Mesothelial cell of epicardium (in vitro differentiated cells): ENCODE measurements around the gene ACTRT2. TPM values are rescaled to one million over a fixed set of nuclear protein-coding genes. Genes with fewer than 3 reads are reported as not detected.

Experiments
- DNase-seq, 2 experiments: peaks; one replicate each; pipeline ENCODE4 v3.0.0; 2021; ENCODE audit warnings: low spot score in 2 of 2; ENCODE audit not compliant: unreplicated experiment in 2 of 2
- H3K27ac Mint-ChIP-seq: 2 replicates; pipeline ENCODE4 v1.8.0; 2021; ENCODE audit warnings: mixed read lengths
- H3K27me3 Mint-ChIP-seq: 2 replicates; pipeline ENCODE4 v1.8.0; 2021; ENCODE audit warnings: low read depth, mixed read lengths
- H3K36me3 Mint-ChIP-seq: 2 replicates; pipeline ENCODE4 v1.8.0; 2021; ENCODE audit warnings: mixed read lengths
- H3K4me1 Mint-ChIP-seq: 2 replicates; pipeline ENCODE4 v1.8.0; 2021; ENCODE audit warnings: mixed read lengths
- H3K4me3 Mint-ChIP-seq: 2 replicates; pipeline ENCODE4 v1.8.0; 2021; ENCODE audit warnings: mild to moderate bottlenecking, moderate library complexity, mixed read lengths
- H3K9me3 Mint-ChIP-seq: 2 replicates; pipeline ENCODE4 v1.8.0; 2021; ENCODE audit warnings: mixed read lengths
- total RNA-seq: library from RNA; stranded (reverse); gene quantifications from 3 replicates; pipeline ENCODE4 v1.2.1, GENCODE V29; 2021
- TF ChIP-seq, protein P1 (sequence below): fragments of 200-600 bp; sonication (generic); IDR thresholded peaks from one replicate; pipeline ENCODE4 v1.5.0; 2021; ENCODE audit warnings: antibody characterized with exemption; ENCODE audit not compliant: unreplicated experiment

Gene ACTRT2
- total RNA-seq, 1 donor from 2014 or later, result not detected

- H3K36me3 Mint-ChIP-seq, result no peaks in the 10 kb centered on the region
- TF ChIP-seq, protein P1, sequence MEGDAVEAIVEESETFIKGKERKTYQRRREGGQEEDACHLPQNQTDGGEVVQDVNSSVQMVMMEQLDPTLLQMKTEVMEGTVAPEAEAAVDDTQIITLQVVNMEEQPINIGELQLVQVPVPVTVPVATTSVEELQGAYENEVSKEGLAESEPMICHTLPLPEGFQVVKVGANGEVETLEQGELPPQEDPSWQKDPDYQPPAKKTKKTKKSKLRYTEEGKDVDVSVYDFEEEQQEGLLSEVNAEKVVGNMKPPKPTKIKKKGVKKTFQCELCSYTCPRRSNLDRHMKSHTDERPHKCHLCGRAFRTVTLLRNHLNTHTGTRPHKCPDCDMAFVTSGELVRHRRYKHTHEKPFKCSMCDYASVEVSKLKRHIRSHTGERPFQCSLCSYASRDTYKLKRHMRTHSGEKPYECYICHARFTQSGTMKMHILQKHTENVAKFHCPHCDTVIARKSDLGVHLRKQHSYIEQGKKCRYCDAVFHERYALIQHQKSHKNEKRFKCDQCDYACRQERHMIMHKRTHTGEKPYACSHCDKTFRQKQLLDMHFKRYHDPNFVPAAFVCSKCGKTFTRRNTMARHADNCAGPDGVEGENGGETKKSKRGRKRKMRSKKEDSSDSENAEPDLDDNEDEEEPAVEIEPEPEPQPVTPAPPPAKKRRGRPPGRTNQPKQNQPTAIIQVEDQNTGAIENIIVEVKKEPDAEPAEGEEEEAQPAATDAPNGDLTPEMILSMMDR, result no peak
- H3K9me3 Mint-ChIP-seq, result peaks cover 9% of the 10 kb centered on the region
- H3K27me3 Mint-ChIP-seq, result peaks cover 74% of the 10 kb centered on the region
- no peak for DNase-seq
- no peaks in the 10 kb centered on the region for H3K4me1 Mint-ChIP-seq
- H3K4me3 Mint-ChIP-seq, result no peak overlapping the region
- H3K27ac Mint-ChIP-seq, result no peak overlapping the region
These were observed 33.8 kb downstream of the ACTRT2 start for GRCh38 chr1:3055051-3055450.

- H3K9me3 Mint-ChIP-seq, result peaks cover 9% of the 10 kb centered on the region
- no peaks in the 10 kb centered on the region for H3K4me1 Mint-ChIP-seq
- peaks cover 87% of the 10 kb centered on the region for H3K27me3 Mint-ChIP-seq
- no peak overlapping the region for H3K4me3 Mint-ChIP-seq
- no peak for DNase-seq
- H3K27ac Mint-ChIP-seq, result no peak overlapping the region
- TF ChIP-seq, protein P1, result no peak
- H3K36me3 Mint-ChIP-seq, result no peaks in the 10 kb centered on the region
These were observed 35.4 kb downstream of the ACTRT2 start for GRCh38 chr1:3056641-3057040.

GRCh38 chr1:3058263-3059030, 37.2 kb downstream of the ACTRT2 start:
- DNase-seq, result peak in 1 of 2 experiments; percentile 29
- Mint-ChIP-seq H3K4me1 (no peaks in the 10 kb centered on the region), H3K27me3 (peaks cover 96% of the 10 kb centered on the region), H3K9me3 (peaks cover 4% of the 10 kb centered on the region), H3K4me3 (no peak overlapping the region), H3K27ac (no peak overlapping the region), H3K36me3 (no peaks in the 10 kb centered on the region)
- TF ChIP-seq, protein P1, result no peak

DNA sequence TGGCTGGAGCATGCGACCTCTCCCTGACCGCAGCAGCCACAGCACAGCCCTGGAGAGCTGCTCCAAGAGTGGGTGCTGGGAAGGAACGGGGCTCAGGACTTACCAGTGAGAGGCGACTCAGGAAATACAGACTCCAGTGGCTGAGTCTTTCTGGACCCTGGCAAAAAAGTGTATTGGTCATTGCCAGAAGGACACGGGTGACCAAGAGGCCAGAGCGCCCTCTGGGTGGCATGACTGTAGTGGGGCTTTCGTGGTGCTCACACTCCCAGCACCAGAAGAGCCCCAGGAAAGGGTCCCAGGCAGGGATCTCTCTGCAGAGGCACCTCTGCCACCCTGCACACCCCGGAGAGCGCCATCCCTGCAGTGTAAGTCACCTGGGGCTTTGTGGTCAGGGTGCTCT, 38.9 kb downstream of the ACTRT2 start:
- TF ChIP-seq, protein P1, result no peak
- DNase-seq, result peak in 1 of 2 experiments; percentile 25
- no peak overlapping the region for H3K27ac Mint-ChIP-seq
- H3K4me1 Mint-ChIP-seq, result no peaks in the 10 kb centered on the region
- no peak overlapping the region for H3K4me3 Mint-ChIP-seq
- peaks cover 4% of the 10 kb centered on the region for H3K9me3 Mint-ChIP-seq
- no peaks in the 10 kb centered on the region for H3K36me3 Mint-ChIP-seq
- H3K27me3 Mint-ChIP-seq, result peaks cover 97% of the 10 kb centered on the region

DNA sequence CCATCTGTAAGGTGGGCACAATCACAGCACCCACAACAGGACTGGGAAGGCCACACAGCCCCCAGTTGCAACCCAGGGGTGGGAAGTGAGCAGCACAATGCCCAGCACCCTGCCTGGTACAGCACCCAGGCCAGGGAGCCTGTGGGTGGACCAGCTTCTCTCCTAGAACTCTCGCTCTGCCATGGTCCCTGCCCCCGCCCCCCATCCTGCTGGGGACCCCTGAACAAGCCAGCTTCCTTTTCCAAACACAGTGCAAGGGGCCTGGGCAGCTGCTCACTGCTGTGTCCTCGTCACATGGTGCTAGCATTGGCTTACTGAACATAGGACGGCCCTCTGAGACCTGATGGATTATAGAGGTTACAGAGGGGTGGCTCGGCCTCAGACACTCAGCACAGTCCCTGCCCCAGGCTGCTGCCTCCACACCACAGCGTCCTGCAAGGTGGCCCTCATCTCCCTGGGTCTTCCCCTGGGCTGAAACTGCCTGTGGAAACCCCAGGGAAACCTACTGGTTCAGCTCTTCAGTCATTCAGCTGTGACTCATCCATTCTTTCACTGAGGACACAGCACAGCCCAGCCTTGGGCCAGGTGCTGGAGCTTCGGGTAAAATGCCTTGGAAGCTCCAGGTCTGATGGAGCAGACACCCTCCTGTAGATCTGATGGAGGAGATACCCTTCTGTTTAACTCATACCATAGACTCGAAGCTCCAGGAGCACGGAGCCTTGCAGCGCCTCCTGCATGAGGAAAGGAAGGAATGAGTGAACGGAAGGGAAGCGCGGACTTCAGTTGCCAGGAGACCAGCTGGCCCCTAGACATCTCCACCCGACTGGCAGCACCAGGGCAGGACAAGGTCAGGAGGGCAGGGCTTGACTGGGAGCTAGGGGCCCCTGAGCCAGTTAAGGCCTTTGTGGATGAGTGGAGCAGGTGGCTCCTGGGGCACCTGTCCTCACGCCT, 39.6 kb downstream of the ACTRT2 start:
- TF ChIP-seq, protein P1, result no peak
- peak in 1 of 2 experiments; percentile 37 for DNase-seq
- Mint-ChIP-seq H3K36me3 (no peaks in the 10 kb centered on the region), H3K9me3 (peaks cover 4% of the 10 kb centered on the region), H3K27ac (no peak overlapping the region), H3K27me3 (peaks cover 97% of the 10 kb centered on the region), H3K4me1 (no peaks in the 10 kb centered on the region), H3K4me3 (no peak overlapping the region)
